DND-41 (cell line): ENCODE data around the gene IDH3G.

Experiments
- EZH2 ChIP-seq: IDR thresholded peaks from 3 replicates; pipeline ENCODE4 v1.6.1; 2012; ENCODE audit warnings: borderline replicate concordance, low read depth, mild to moderate bottlenecking, moderate library complexity, low read length, inconsistent platforms; ENCODE audit not compliant: severe bottlenecking
- TF ChIP-seq, protein P1 (sequence below): IDR thresholded peaks from 2 replicates; pipeline ENCODE4 v1.5.1; 2012; ENCODE audit warnings: borderline replicate concordance, low read length, moderate library complexity, mild to moderate bottlenecking; ENCODE audit not compliant: poor library complexity, severe bottlenecking; ENCODE audit errors: extremely low read depth

DNA sequence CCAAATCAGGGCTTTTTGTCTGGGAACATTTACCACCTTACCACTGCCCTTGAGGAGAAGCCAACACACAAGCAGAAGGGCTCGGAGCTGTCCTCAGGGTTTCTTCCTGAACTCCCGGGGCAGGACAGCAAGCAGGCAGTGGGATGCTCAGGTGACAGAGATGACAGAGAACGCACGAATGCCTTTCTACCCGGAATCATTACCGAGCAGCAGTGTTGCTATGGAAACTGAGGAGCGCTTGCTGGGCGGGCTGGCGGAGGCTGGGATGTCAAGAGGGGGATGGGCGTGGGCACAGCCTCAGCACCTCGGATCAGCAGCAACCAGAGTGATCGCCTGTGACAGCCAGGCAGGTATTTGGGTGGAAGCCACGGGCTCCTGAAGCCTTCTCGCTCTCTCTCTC lies 18.0 kb upstream of the IDH3G start:
- TF ChIP-seq, protein P1, sequence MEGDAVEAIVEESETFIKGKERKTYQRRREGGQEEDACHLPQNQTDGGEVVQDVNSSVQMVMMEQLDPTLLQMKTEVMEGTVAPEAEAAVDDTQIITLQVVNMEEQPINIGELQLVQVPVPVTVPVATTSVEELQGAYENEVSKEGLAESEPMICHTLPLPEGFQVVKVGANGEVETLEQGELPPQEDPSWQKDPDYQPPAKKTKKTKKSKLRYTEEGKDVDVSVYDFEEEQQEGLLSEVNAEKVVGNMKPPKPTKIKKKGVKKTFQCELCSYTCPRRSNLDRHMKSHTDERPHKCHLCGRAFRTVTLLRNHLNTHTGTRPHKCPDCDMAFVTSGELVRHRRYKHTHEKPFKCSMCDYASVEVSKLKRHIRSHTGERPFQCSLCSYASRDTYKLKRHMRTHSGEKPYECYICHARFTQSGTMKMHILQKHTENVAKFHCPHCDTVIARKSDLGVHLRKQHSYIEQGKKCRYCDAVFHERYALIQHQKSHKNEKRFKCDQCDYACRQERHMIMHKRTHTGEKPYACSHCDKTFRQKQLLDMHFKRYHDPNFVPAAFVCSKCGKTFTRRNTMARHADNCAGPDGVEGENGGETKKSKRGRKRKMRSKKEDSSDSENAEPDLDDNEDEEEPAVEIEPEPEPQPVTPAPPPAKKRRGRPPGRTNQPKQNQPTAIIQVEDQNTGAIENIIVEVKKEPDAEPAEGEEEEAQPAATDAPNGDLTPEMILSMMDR: no peak
- TF ChIP-seq EZH2: no peak
